DOHH2 (cell line): ENCODE data around the gene CLCNKA.
A peak's percentile ranks its signal among the peaks of the same experiment; 100 is the strongest.

ENCODE experiments used
- H3F3A ChIP-seq: fragments of 200-600 bp; sonication (generic), shearing (Covaris generic); 2 replicates; pipeline ENCODE4 v1.6.0; 2016; ENCODE audit warnings: antibody characterized with exemption, mild to moderate bottlenecking; ENCODE audit not compliant: control insufficient read depth, insufficient read depth
- H3K27ac ChIP-seq: fragments of 200-600 bp; sonication (generic); 2 replicates; pipeline ENCODE4 v1.5.1; 2014; ENCODE audit warnings: low read depth, mild to moderate bottlenecking, low read length, moderate library complexity
- H3K27me3 ChIP-seq: fragments of 200-600 bp; sonication (generic); 2 replicates; pipeline ENCODE4 v1.6.1; 2014; ENCODE audit warnings: mild to moderate bottlenecking, low read length, mixed read lengths; ENCODE audit not compliant: control insufficient read depth
- H3K36me3 ChIP-seq: fragments of 200-600 bp; sonication (generic); 2 replicates; pipeline ENCODE4 v1.6.1; 2014; ENCODE audit warnings: mild to moderate bottlenecking, low read length, moderate library complexity, mixed read lengths; ENCODE audit not compliant: control insufficient read depth
- H3K4me1 ChIP-seq: fragments of 200-600 bp; sonication (generic); 2 replicates; pipeline ENCODE4 v1.6.1; 2014; ENCODE audit warnings: mild to moderate bottlenecking, low read length, mixed read lengths; ENCODE audit not compliant: control insufficient read depth
- H3K4me2 ChIP-seq: fragments of 200-600 bp; sonication (generic); 2 replicates; pipeline ENCODE4 v1.6.0; 2014; ENCODE audit warnings: mild to moderate bottlenecking, low read length, moderate library complexity
- H3K4me3 ChIP-seq: fragments of 200-600 bp; sonication (generic); 2 replicates; pipeline ENCODE4 v1.5.1; 2014; ENCODE audit warnings: mild to moderate bottlenecking, low read length, mixed read lengths
- H3K79me2 ChIP-seq: fragments of 200-600 bp; sonication (generic); 2 replicates; pipeline ENCODE4 v1.6.1; 2014; ENCODE audit warnings: mild to moderate bottlenecking, low read length, mixed read lengths; ENCODE audit not compliant: control insufficient read depth
- H3K9me2 ChIP-seq: fragments of 200-600 bp; sonication (generic); replicated peaks from 2 replicates; pipeline ENCODE4 v1.6.1; 2014; ENCODE audit warnings: mild to moderate bottlenecking, low read length, mixed read lengths; ENCODE audit not compliant: control insufficient read depth
- H3K9me3 ChIP-seq: fragments of 200-600 bp; sonication (generic); 2 replicates; pipeline ENCODE4 v1.6.1; 2014; ENCODE audit warnings: antibody characterized with exemption, low read length, mixed read lengths; ENCODE audit not compliant: control insufficient read depth, insufficient read depth
- H4K20me1 ChIP-seq: fragments of 200-600 bp; sonication (generic); 2 replicates; pipeline ENCODE4 v1.6.0; 2014; ENCODE audit warnings: low read depth, mild to moderate bottlenecking, antibody characterized with exemption, low read length, moderate library complexity; ENCODE audit not compliant: control insufficient read depth, insufficient read depth
- EZH2phosphoT487 ChIP-seq: fragments of 200-600 bp; sonication (generic); IDR thresholded peaks from 2 replicates; pipeline ENCODE4 v1.6.1; 2017; ENCODE audit warnings: borderline replicate concordance, mild to moderate bottlenecking, antibody characterized with exemption, low read length, moderate library complexity, mixed read lengths
- TF ChIP-seq, protein P1 (sequence below): fragments of 200-600 bp; sonication (generic); IDR thresholded peaks from one replicate; pipeline ENCODE4 v1.5.1; 2014; ENCODE audit warnings: antibody characterized with exemption, mild to moderate bottlenecking, low read depth, low read length; ENCODE audit not compliant: poor library complexity, severe bottlenecking

CLCNKA gene

DNA sequence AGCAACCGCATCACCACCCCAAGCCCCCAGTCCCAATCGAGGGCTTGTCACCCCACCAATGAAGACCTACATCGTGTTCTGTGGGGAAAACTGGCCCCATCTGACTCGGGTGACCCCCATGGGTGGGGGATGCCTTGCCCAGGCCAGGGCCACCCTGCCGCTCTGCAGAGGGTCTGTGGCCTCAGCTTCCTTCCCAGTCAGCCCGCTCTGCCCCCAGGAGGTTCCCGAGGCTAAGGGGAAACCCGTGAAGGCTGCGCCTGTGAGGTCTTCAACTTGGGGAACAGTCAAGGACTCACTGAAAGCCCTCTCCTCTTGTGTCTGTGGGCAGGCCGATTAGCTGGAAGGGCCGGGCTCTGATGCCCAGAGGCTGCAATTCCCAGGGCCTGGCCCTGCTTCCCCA lies 15.8 kb upstream of the CLCNKA start:
- Histone ChIP-seq H3K27me3 (0 out of 2 replicates have a peak, but pooled peaks cover 7% of the 10 kb centered on the region), H3K79me2 (no peaks in the 10 kb centered on the region), H3F3A (no peaks in the 10 kb centered on the region), H3K9me3 (no peaks in the 10 kb centered on the region), H4K20me1 (no peaks in the 10 kb centered on the region), H3K9me2 (no peaks in the 10 kb centered on the region), H3K27ac (no peak overlapping the region), H3K36me3 (no peaks in the 10 kb centered on the region), H3K4me1 (peaks cover 27% of the 10 kb centered on the region), H3K4me2 (peak overlapping the region; percentile 19), H3K4me3 (no peak overlapping the region)
- no peak for TF ChIP-seq EZH2phosphoT487

DNA sequence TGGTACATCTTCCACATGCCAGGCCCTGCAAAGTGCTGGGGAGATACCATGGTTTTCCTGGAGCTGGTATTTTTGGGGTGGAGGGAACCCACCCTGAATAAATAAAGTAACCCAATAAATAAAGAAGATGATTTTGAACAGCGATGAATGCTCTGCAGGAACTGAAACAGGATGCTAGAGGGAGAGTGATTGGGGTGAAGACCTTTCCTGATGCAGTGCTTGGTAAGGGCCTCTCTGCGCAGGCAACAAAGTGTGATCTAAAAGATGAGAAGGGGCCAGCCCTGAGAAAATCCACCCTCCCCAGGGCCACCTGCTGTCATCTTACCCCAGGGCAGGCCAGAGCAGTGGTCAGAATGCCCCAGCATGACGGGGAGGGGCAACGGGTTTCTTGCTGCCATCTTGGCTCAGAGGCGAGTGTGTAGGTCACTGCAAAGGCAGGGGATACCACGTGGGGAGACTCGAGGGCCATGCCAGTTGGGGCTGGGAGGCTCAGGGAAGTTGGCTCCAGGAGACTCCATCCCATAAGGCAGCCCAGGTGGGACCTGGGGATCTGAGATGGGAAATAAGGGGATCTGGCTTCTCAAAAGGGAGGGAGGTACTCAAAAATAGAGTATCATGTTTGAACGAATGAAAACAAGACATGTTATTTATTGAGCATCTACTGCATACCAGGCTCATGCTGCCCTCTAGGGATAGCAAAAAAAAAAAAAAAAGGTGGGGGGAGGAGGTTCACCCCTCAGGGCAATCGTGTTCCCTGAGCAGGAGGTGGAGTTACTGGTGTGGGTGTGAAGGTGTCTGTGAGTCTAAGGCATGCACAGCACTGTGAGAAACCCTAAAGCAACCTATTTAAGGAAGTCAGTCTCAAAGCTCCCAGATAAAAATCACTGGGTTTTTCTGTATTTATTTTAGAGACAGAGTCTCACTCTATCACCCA lies 15.0 kb upstream of the CLCNKA start:
- H3K4me2 ChIP-seq, result peak overlapping the region; percentile 2; the same call in 1 of the 2 replicates
- H3K9me3 ChIP-seq, result no peaks in the 10 kb centered on the region
- no peaks in the 10 kb centered on the region for H3K79me2 ChIP-seq
- H3K36me3 ChIP-seq, result no peaks in the 10 kb centered on the region
- no peaks in the 10 kb centered on the region for H3K9me2 ChIP-seq
- no peak overlapping the region for H3K4me3 ChIP-seq
- H3F3A ChIP-seq, result no peaks in the 10 kb centered on the region
- no peaks in the 10 kb centered on the region for H4K20me1 ChIP-seq
- peaks cover 27% of the 10 kb centered on the region for H3K4me1 ChIP-seq
- no peak for TF ChIP-seq EZH2phosphoT487
- TF ChIP-seq, protein P1, sequence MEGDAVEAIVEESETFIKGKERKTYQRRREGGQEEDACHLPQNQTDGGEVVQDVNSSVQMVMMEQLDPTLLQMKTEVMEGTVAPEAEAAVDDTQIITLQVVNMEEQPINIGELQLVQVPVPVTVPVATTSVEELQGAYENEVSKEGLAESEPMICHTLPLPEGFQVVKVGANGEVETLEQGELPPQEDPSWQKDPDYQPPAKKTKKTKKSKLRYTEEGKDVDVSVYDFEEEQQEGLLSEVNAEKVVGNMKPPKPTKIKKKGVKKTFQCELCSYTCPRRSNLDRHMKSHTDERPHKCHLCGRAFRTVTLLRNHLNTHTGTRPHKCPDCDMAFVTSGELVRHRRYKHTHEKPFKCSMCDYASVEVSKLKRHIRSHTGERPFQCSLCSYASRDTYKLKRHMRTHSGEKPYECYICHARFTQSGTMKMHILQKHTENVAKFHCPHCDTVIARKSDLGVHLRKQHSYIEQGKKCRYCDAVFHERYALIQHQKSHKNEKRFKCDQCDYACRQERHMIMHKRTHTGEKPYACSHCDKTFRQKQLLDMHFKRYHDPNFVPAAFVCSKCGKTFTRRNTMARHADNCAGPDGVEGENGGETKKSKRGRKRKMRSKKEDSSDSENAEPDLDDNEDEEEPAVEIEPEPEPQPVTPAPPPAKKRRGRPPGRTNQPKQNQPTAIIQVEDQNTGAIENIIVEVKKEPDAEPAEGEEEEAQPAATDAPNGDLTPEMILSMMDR, result peak; percentile 27
- H3K27me3 ChIP-seq, result peaks cover 7% of the 10 kb centered on the region; the same call in 1 of the 2 replicates
- no peak overlapping the region for H3K27ac ChIP-seq

DNA sequence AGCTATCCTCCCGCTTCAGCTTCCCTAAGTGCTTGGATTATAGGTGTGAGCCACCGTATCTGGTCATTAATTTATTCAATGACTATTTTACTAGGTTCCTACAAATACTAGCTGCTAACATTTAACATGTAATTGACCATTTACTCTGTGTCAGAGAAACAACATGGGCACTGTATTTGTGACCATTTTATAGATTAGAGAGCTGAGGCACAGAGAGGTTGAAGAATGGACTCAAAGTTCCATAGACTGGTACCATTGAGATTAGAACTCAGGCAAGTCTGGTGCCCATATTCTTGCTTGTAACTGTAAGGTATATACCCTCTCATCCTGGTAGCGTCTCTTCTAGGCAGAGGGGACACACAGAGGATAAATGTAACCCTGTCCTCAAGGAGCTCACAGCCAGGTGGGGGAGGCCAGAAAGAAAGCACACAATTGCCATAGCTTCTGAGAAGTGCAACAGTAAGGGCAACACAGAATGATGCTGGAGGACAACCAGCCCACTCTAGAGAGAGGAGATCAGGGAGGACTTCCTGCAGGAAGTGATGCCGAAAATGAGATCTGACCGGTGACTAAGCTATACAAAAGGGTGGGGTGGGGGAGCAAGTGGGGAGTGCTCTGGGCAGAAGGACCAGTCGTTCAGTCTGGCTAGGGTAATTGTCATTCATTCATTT lies 14.0 kb upstream of the CLCNKA start:
- peaks cover 13% of the 10 kb centered on the region for H3K27me3 ChIP-seq
- H3K79me2 ChIP-seq, result no peaks in the 10 kb centered on the region
- H3K36me3 ChIP-seq, result no peaks in the 10 kb centered on the region
- no peak for TF ChIP-seq EZH2phosphoT487
- TF ChIP-seq, protein P1, result no peak
- H3K4me1 ChIP-seq, result peaks cover 34% of the 10 kb centered on the region
- H3K27ac ChIP-seq, result no peak overlapping the region
- H3F3A ChIP-seq, result no peaks in the 10 kb centered on the region
- H3K4me2 ChIP-seq, result no peak overlapping the region
- no peak overlapping the region for H3K4me3 ChIP-seq
- H4K20me1 ChIP-seq, result no peaks in the 10 kb centered on the region
- H3K9me3 ChIP-seq, result no peaks in the 10 kb centered on the region
- H3K9me2 ChIP-seq, result no peaks in the 10 kb centered on the region
